Measurements from ENCODE around the gene TRAF4.

- TF ChIP-seq, protein P1, sequence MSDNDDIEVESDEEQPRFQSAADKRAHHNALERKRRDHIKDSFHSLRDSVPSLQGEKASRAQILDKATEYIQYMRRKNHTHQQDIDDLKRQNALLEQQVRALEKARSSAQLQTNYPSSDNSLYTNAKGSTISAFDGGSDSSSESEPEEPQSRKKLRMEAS (IDR thresholded peaks at IDR 0.05) = no peak
- TF ChIP-seq REST (IDR thresholded peaks at IDR 0.05) (no peak), TAF1 (conservative IDR thresholded peaks at IDR 0.05) (no peak), JUND (IDR thresholded peaks at IDR 0.05) (no peak), YY1 (IDR thresholded peaks at IDR 0.05) (no peak), ZBTB33 (IDR thresholded peaks at IDR 0.05) (peak; percentile 66), RAD21 (IDR thresholded peaks at IDR 0.05) (no peak), SP1 (IDR thresholded peaks at IDR 0.05) (no peak), EGR1 (IDR thresholded peaks at IDR 0.05; ENCODE audit: low read depth in 2 of 2) (no peak), FOXA1 (IDR thresholded peaks at IDR 0.05) (no peak)
- TF ChIP-seq, protein P2, sequence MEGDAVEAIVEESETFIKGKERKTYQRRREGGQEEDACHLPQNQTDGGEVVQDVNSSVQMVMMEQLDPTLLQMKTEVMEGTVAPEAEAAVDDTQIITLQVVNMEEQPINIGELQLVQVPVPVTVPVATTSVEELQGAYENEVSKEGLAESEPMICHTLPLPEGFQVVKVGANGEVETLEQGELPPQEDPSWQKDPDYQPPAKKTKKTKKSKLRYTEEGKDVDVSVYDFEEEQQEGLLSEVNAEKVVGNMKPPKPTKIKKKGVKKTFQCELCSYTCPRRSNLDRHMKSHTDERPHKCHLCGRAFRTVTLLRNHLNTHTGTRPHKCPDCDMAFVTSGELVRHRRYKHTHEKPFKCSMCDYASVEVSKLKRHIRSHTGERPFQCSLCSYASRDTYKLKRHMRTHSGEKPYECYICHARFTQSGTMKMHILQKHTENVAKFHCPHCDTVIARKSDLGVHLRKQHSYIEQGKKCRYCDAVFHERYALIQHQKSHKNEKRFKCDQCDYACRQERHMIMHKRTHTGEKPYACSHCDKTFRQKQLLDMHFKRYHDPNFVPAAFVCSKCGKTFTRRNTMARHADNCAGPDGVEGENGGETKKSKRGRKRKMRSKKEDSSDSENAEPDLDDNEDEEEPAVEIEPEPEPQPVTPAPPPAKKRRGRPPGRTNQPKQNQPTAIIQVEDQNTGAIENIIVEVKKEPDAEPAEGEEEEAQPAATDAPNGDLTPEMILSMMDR (IDR thresholded peaks at IDR 0.05; ENCODE audit: low read depth, low read length, missing input control) = no peak
Observed at GRCh38 chr17:28726226-28726626, 17.6 kb upstream of the TRAF4 start, which contains the start of gene TLCD1.
